HepG2 (cell line): ENCODE results near the gene MTHFR. TPM values are rescaled to one million over a fixed set of nuclear protein-coding genes. Genes with fewer than 3 reads are reported as not detected.

Source experiments
- DBP ChIP-seq: sonication (generic); formaldehyde crosslinking; IDR thresholded peaks from 2 replicates; pipeline ENCODE4 v1.4.0; 2020; ENCODE audit warnings: missing genetic modification reagents; ENCODE audit errors: not compliant biosample characterization
- DNMT3B ChIP-seq: conservative IDR thresholded peaks from 2 replicates; pipeline ENCODE4 v1.6.1; 2016; ENCODE audit warnings: missing biosample characterization, control low read depth
- ELF3 ChIP-seq: IDR thresholded peaks from 2 replicates; pipeline ENCODE4 v1.6.1; 2016; ENCODE audit warnings: missing genetic modification reagents, missing compliant biosample characterization
- ETV6 ChIP-seq: sonication (generic); formaldehyde crosslinking; conservative IDR thresholded peaks from 2 replicates; pipeline ENCODE4 v1.4.0; 2020; ENCODE audit warnings: missing genetic modification reagents
- GABPB1 ChIP-seq: IDR thresholded peaks from 2 replicates; pipeline ENCODE4 v1.6.1; 2016; ENCODE audit warnings: mild to moderate bottlenecking, missing genetic modification reagents, moderate library complexity, missing compliant biosample characterization
- HDAC2 ChIP-seq: sonication (generic); formaldehyde crosslinking; IDR thresholded peaks from 2 replicates; pipeline ENCODE4 v1.4.0; 2020; ENCODE audit warnings: missing genetic modification reagents
- KLF16 ChIP-seq, 2 experiments: sonication (generic) in 1 of 2; formaldehyde crosslinking in 1 of 2; IDR thresholded peaks; 2 replicates each; pipeline versions ENCODE4 v1.6.1 to v1.8.0; 2016 to 2023; ENCODE audit warnings: missing genetic modification reagents in 2 of 2, missing compliant biosample characterization in 1 of 2
- MZF1 ChIP-seq: sonication (generic); formaldehyde crosslinking; IDR thresholded peaks from 2 replicates; pipeline ENCODE4 v1.8.1; 2023; ENCODE audit warnings: mild to moderate bottlenecking, missing genetic modification reagents, borderline replicate concordance
- NCOA5 ChIP-seq: sonication (generic); formaldehyde crosslinking; IDR thresholded peaks from 2 replicates; pipeline ENCODE4 v1.4.0; 2020; ENCODE audit warnings: missing genetic modification reagents
- PCBP1 ChIP-seq: fragments of 200-400 bp; formaldehyde crosslinking; IDR thresholded peaks from 2 replicates; pipeline ENCODE4 v1.6.1; 2017; ENCODE audit warnings: mild to moderate bottlenecking, low read depth, low read length, borderline replicate concordance
- PRDM4 ChIP-seq: sonication (generic); formaldehyde crosslinking; IDR thresholded peaks from 2 replicates; pipeline ENCODE4 v1.9.0; 2021; ENCODE audit warnings: missing genetic modification reagents, borderline replicate concordance
- SAP130 ChIP-seq: IDR thresholded peaks from 2 replicates; pipeline ENCODE4 v1.6.1; 2016; ENCODE audit warnings: low read depth
- SNRNP70 ChIP-seq: fragments of 200-400 bp; formaldehyde crosslinking; IDR thresholded peaks from 2 replicates; pipeline ENCODE4 v1.6.1; 2017; ENCODE audit warnings: mild to moderate bottlenecking, low read depth, low read length, moderate library complexity
- THAP11 ChIP-seq: IDR thresholded peaks from 2 replicates; pipeline ENCODE4 v1.6.1; 2016; ENCODE audit warnings: missing biosample characterization, missing genetic modification reagents
- ZNF207 ChIP-seq: fragments of 450-650 bp; IDR thresholded peaks from 2 replicates; pipeline ENCODE4 v1.6.1; 2016; ENCODE audit warnings: antibody characterized with exemption, borderline replicate concordance
- ZNF232 ChIP-seq: sonication (generic); formaldehyde crosslinking; IDR thresholded peaks from 2 replicates; pipeline ENCODE4 v1.4.0; 2020; ENCODE audit warnings: missing genetic modification reagents, borderline replicate concordance
- ZNF34 ChIP-seq: sonication (generic); formaldehyde crosslinking; IDR thresholded peaks from 2 replicates; pipeline ENCODE4 v1.4.0; 2020; ENCODE audit warnings: mild to moderate bottlenecking, missing genetic modification reagents, borderline replicate concordance
- ZNF432 ChIP-seq: sonication (generic); formaldehyde crosslinking; IDR thresholded peaks from 2 replicates; pipeline ENCODE4 v1.5.0; 2020; ENCODE audit warnings: missing genetic modification reagents, mild to moderate bottlenecking, borderline replicate concordance
- ZNF557 ChIP-seq: sonication (generic); formaldehyde crosslinking; IDR thresholded peaks from 2 replicates; pipeline ENCODE4 v1.4.0; 2020; ENCODE audit warnings: missing genetic modification reagents
- ZNF883 ChIP-seq: sonication (generic); formaldehyde crosslinking; IDR thresholded peaks from 2 replicates; pipeline ENCODE4 v1.5.1; 2020; ENCODE audit warnings: mild to moderate bottlenecking, missing genetic modification reagents; ENCODE audit errors: not compliant biosample characterization
- ZSCAN31 ChIP-seq: sonication (generic); formaldehyde crosslinking; IDR thresholded peaks from 2 replicates; pipeline ENCODE4 v1.5.0; 2020; ENCODE audit warnings: low read depth, mild to moderate bottlenecking, missing genetic modification reagents
- polyA plus RNA-seq, 8 experiments: library from polyadenylated mRNA; depleted of rRNA in 3 of 8; stranded (reverse) in 7 of 8; unstranded in 1 of 8; fragments of >200 nt; fragmentation: Illumina TruSeq in 4 of 8; extraction: Trizol in 4 of 8; gene quantifications; 2 replicates each; pipeline versions ENCODE4 v1.2.1 to v1.2.3, GENCODE V29; 2011 to 2016; ENCODE audit warnings: low read depth in 4 of 8, missing spikeins in 1 of 8, mixed read lengths in 1 of 8; ENCODE audit not compliant: insufficient read depth in 1 of 8
- total RNA-seq, 5 experiments: library from RNA; depleted of rRNA; stranded (reverse); fragments of >200 nt; fragmentation: Illumina TruSeq; extraction: Trizol; gene quantifications; 2 replicates each; pipeline ENCODE4 v1.2.3, GENCODE V29; 2016; ENCODE audit warnings: low read depth in 1 of 5
- TF ChIP-seq, protein P1 (sequence below): sonication (generic); formaldehyde crosslinking; IDR thresholded peaks from 2 replicates; pipeline ENCODE4 v1.4.0; 2020; ENCODE audit warnings: missing genetic modification reagents
- TF ChIP-seq, protein P2 (sequence below): sonication (generic); formaldehyde crosslinking; IDR thresholded peaks from 2 replicates; pipeline ENCODE4 v1.5.0; 2020; ENCODE audit warnings: mild to moderate bottlenecking, missing genetic modification reagents

Gene MTHFR
- total and polyA plus RNA-seq, 2 of the 13 experiments (the other 11 are each of a cell fraction or from before 2014, with no cell fraction given): 3.8 to 8.2 TPM

DNA sequence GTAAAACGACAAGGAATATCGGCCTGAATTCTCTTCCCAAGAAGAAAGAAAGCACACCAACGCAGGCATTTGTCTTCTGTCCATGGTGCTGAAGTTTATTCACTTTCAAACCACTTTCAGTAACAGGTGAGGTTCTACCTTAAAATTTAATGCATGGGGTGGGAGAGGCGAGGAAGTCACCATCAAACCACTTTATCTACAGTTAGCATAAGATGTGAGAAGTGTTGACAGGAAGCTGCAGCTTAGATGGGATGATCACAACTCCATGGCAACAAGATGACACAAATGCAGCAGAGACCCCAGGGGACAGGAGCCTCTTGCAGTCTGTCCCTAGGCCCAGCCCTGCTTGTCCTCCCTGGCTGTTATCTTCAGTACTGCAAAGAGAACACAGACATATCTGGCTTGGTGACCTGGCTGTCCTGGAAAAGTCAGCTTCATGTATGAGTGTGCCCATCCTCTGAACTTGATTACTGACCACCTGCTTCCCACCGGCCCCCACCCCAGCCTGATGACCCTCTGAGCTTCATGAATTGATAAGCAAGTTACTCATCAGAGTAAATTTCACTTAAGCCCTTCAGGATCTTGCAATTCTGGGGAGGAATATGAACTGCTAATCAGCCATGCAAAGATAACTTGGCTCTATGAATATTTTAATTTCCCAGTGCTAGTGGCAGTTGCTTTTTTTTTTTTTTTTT lies 40.0 kb upstream of the MTHFR start (continued):
- TF ChIP-seq PRDM4 (CRISPR knock-in tag) (peak; percentile 49; the same call in 1 of the 2 replicates), KLF16 (CRISPR knock-in tag; IDR thresholded peaks at IDR 0.05) (peak in 1 of 2 experiments; percentile 60; a peak in 1 of 4 replicates), SNRNP70 (no peak), DNMT3B (CRISPR knock-in tag) (no peak), ZSCAN31 (CRISPR knock-in tag) (no peak), GABPB1 (no peak), ZNF207 (no peak), ZNF557 (CRISPR knock-in tag) (0 out of 2 replicates have a peak, but pooled peaks have one; percentile 35), ELF3 (CRISPR knock-in tag) (no peak), DBP (CRISPR knock-in tag) (no peak), THAP11 (CRISPR knock-in tag) (0 out of 2 replicates have a peak, but pooled peaks have one; percentile 13), ZNF883 (no peak), ZNF432 (no peak), NCOA5 (no peak), HDAC2 (CRISPR knock-in tag) (no peak), ZNF34 (CRISPR knock-in tag) (no peak), ZNF232 (0 out of 2 replicates have a peak, but pooled peaks have one; percentile 33), ETV6 (CRISPR knock-in tag) (no peak), MZF1 (CRISPR knock-in tag) (no peak), SAP130 (CRISPR knock-in tag) (peak; percentile 45), PCBP1 (no peak)
- TF ChIP-seq, protein P1, sequence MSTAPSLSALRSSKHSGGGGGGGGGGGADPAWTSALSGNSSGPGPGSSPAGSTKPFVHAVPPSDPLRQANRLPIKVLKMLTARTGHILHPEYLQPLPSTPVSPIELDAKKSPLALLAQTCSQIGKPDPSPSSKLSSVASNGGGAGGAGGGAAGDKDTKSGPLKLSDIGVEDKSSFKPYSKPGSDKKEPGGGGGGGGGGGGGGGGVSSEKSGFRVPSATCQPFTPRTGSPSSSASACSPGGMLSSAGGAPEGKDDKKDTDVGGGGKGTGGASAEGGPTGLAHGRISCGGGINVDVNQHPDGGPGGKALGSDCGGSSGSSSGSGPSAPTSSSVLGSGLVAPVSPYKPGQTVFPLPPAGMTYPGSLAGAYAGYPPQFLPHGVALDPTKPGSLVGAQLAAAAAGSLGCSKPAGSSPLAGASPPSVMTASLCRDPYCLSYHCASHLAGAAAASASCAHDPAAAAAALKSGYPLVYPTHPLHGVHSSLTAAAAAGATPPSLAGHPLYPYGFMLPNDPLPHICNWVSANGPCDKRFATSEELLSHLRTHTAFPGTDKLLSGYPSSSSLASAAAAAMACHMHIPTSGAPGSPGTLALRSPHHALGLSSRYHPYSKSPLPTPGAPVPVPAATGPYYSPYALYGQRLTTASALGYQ (CRISPR knock-in tag): no peak
- TF ChIP-seq, protein P2, sequence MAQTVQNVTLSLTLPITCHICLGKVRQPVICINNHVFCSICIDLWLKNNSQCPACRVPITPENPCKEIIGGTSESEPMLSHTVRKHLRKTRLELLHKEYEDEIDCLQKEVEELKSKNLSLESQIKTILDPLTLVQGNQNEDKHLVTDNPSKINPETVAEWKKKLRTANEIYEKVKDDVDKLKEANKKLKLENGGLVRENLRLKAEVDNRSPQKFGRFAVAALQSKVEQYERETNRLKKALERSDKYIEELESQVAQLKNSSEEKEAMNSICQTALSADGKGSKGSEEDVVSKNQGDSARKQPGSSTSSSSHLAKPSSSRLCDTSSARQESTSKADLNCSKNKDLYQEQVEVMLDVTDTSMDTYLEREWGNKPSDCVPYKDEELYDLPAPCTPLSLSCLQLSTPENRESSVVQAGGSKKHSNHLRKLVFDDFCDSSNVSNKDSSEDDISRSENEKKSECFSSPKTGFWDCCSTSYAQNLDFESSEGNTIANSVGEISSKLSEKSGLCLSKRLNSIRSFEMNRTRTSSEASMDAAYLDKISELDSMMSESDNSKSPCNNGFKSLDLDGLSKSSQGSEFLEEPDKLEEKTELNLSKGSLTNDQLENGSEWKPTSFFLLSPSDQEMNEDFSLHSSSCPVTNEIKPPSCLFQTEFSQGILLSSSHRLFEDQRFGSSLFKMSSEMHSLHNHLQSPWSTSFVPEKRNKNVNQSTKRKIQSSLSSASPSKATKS: no peak
